Dedifferentiated amniotic fluid mesenchymal stem cell (primary cell): ENCODE measurements around the gene MAN1C1.
"Not testable (repeated sequence)": the region's sequence is repeated elsewhere in the genome, so short reads cannot be mapped to it uniquely, and the experiment has no call there.

Experiments used
- DNase-seq: peaks from one replicate; pipeline ENCODE4 v3.0.0-alpha.2; 2016; ENCODE audit errors: extremely low spot score

MAN1C1 gene

DNA sequence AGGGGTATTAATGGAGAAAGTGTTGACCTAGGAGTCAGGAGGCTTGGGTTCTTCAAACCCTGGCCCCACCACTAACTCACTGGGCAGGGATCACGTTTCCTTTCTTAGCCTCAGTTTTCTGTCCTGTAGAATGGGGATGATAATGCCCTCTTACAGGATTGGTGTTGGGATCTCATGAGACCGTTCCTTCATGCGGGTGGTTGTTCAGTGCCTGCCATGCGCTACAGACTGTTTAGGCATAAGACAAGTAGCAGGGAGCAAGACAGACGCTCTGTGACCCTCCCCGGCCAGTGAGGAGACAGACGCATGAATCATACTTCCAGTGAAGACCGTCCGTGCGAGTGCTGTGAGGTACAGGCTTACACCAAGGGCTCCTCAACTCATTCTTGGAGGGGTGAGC, 81.7 kb downstream of the MAN1C1 start:
- DNase-seq = no peak

DNA sequence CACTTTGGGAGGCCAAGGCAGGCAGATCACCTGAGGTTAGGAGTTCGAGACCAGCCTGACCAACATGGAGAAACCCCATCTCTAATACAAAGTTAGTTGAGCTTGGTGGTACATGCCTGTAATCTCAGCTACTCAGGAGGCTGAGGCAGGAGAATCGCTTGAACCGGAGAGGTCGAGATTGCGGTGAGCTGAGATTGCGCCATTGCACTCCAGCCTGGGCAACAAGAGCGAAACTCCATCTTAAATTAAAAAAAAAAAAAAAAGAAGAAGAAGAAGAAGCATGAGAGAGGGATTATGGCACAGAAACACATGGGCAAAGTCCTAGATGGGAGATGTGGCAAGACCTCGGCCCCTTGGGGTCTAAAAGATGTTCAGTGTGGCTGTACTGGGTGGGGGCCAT, 82.5 kb downstream of the MAN1C1 start:
- DNase-seq = not testable (repeated sequence)

DNA sequence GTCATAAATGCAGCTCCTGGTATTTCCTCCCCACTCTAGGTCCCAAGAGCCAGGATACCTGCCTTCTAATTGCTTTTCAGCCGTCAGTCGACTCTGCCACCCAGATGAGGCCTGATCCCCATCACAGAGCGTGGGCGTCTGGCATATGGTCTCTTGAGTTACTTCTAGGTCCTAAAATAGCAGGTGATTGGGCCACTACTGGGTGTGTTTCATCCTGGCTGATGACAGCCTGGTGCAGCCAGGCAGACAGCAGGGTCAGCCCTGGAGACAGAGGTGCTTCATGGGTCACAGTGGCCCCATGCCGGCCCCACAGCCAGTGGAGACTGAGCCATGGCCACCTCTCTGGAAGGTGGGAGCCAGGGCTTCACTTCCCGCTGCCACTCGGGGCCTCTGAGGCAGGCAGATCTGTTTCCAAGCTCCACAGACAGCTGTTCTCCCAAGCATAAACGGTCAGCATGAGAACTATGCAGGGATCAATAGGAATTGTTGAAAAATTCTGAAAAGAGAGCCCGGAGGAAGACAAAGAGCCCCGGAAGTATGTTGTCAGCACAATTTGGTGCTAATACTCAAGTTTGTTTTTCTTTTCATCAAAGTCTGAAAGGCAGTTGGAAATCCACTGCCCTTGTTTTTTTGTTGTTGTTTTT, 83.0 kb downstream of the MAN1C1 start:
- DNase-seq = no peak

DNA sequence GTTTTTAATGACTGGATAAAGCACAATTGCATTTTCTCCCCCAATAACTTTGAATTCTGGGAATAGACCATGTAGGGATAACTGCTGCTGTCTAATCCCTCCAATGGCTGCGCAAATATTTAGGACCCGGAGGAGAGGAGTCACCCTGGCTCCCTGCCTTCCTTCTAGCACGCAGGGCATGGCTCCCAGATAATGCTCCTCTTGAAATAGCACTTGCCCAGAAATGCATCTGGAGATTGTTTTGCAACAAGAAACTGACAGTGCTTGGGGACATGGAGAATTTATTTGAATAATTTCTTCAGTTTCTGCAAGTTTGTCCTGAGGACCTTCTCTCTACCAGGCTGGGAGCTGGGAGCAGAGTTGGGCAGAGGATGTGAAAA, 83.5 kb downstream of the MAN1C1 start:
- DNase-seq = peak; percentile 38

DNA sequence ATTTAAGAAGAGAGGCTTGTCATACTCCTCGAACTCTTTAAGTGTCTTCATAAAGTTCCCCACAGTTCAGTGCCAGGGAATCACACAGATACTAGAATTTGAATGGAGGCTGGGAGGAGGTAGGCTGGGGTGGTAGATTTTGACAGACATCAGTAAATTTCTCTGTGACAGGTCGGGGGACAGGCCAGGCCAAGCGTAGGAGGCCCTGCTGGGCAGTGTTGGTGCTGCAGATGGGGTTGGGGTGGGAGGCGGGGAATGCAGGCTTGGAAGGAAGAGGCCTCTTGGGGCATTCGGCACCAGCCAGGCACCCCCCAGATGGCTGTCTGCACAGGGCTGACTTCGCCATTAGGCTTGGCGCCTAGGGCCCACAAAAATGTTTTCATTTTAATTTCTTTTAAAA, 84.0 kb downstream of the MAN1C1 start:
- DNase-seq = no peak

DNA sequence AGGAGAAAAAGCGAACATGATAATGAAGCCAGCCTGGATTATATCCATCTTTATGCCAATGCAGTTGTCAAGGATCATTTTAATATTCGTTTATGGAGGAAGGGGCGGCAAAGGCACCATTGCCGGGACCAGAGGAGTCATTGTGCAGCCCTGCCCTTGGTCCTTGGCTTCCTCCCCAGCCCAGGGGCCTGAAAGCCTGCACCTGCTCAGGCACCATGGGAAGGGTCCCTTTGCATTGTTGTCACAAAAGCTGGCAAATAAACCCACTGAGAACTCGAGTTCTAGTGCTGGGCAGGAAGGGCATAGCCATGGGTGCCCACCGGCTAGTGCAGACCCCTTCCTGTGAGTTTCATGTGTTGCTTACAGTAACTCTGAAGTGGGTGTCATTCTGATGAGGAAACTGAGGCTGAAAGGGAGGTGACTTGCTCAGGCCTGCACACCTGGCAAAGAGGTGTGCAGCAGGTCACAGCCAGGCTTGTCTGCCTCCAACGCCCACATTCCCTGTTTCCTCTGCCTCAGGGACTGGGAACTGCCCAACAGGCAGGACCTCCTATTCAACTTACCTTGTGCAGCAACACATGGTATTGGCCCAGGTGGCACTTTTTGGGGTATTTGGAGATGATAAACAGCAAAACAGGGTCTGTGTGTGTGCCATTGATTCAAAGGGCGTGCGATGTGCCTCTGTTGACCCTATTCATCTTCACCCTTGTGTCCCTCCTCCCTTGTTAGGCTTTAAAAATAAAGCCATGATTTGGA, 84.6 kb downstream of the MAN1C1 start:
- DNase-seq = no peak

DNA sequence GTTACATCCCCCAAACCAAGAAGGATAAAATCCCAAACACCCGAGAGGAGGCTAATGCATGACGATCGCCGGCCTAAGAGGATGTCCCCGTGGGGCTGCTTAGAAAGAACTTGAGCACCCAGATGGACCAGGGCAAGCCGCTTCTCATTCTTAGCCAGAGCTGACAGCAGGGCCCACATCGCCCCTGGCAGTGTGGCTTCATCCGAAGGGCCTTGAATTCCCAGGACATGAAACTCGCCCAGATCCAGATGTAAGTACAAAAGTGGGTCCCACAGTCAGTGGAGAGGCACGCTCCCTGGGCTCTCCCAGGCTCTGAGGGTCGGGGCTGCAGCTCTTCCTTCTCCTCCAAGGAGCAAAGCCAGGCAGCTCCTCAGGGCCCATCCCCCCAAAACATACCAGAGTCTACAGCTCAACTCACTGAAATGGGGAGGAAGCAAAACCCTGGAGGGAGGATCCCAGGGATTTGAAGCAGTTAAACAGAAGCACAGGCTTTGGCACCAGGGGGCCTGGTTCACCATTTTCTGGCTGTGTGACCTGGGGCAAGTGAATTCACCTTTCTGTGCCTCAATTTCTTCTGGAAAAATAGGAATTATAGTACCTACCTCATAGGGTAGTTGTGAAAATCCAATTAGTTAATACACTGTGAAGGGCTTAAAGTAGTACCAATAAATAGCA, 85.6 kb downstream of the MAN1C1 start:
- no peak for DNase-seq

DNA sequence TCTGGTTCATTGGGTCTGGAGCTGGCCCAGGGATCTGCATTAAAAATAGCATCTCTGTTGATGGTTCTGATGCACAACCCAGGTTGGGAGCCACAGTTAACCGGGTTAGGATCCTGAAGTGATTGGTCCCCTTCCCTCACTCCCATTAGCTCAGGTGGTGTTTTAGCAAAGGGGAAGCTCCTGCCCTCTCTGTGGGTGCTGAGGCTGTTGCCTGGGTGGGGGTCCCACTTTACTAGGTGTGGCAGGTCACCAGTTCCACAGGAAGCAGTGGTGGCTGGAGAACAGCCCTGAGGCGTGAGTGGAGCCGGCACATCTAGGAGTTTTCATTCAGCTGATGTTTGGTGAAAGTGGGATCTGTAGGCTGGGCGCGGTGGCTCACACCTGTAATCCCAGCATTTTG, 86.5 kb downstream of the MAN1C1 start:
- no peak for DNase-seq

DNA sequence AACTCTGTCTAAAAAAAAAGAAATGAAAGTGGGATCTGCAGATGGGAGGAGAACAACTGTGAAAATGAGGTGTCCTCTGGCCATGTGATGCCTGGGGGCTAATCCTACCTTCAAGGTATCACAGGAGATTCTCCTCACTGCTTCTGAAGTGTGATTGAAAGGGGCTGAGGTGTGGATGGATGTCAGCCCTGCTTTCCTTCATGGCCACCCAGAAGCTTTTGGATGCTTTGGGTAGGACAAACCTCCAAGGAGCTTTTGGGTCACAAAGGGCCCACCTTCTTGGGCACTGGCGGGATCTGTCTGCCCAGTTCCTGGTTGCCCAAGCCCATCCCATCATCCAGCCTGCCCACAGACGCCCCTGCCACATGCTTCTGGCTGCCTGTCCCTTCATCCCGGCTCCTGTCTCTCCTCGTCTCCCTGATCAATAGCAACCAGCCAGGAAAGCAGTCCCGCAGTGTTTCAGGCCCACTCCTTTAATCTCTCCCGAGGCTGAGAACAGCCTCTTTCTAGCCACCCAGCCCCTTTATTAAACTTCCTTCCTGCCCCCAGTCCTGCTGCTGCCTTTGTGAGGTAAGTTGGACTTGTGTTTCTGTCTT, 87.2 kb downstream of the MAN1C1 start:
- no peak for DNase-seq

DNA sequence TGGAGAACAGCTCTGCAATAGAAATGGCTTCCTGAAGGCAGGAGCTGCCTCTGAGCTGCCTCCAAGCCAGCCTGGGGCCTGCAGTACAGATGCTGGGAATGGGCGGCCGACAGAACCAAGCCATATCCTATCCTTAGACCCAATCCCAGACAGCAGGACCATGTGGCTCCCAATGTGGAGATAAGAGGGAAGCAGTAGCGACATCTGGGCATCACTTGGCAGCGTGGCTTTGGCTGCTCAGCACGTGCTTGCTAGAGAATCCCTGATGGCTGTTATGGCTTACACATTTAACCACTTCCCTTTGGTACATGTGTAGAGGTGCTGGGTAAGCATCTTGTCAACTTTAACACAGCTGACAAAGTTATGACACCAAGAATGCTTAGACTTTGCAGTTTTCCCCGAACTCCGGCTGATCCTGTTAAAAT, 87.7 kb downstream of the MAN1C1 start:
- no peak for DNase-seq

DNA sequence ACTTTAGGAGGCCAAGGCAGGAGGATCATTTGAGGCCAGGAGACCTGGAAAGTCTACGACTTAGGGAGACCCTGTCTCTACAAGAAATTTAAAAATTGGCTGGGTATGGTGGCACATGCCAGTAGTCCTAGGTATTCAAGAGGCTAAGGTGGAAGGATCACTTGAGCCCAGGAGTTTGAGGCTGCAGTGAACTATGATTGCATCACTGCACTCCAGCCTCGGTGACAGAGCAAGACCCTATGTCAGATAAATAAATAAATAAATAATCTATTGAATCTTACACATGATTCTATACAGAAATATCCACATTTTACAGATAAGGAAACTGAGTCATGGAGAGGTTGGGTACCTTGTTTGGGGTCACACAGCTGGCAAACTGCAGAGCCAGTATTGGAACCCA, 89.1 kb downstream of the MAN1C1 start:
- DNase-seq = no peak

DNA sequence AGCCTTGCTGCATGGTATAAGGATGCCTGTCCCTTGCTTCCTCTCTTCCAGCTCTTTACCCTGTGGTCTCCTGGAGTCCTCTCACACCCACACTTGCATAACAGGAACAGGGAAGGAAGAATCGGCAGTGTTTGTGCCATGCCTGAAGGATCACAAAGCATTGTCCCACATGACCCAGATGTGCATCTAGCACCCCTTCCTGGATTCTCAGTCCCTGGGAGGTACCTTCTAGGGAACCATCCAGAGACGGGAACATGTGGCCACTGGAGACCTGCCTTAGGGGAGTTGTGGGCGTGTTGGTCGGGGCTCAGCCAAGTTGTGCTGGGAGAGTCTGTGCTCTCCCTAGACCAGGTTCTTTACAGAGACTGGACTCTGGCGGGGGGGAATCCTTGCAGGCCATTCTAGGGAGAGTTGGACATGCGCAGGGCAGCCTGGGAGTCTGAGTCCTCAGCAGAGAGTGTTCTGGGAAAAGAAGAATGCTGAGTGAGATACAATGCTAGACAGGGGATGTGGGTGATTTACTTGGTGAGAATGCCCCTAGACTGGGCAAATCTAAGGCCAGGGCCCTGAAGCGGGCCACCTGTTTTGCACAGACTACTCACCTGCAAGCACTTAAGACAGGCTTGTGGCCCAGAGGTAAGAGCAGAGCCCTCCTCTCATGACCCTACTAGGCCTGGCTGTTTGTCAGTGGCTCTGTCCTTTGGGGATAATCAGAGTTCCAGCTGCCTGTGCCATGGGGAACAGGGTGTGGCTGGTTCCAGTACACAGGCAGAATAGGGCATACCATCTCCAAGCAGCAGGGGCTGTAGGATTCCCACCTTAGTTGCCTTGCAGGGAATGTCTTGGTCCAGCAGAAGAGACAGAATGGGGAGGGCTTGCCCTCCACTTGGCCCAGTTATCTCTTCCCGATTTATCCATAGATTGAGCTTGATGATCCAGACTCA, 89.8 kb downstream of the MAN1C1 start:
- DNase-seq = no peak

DNA sequence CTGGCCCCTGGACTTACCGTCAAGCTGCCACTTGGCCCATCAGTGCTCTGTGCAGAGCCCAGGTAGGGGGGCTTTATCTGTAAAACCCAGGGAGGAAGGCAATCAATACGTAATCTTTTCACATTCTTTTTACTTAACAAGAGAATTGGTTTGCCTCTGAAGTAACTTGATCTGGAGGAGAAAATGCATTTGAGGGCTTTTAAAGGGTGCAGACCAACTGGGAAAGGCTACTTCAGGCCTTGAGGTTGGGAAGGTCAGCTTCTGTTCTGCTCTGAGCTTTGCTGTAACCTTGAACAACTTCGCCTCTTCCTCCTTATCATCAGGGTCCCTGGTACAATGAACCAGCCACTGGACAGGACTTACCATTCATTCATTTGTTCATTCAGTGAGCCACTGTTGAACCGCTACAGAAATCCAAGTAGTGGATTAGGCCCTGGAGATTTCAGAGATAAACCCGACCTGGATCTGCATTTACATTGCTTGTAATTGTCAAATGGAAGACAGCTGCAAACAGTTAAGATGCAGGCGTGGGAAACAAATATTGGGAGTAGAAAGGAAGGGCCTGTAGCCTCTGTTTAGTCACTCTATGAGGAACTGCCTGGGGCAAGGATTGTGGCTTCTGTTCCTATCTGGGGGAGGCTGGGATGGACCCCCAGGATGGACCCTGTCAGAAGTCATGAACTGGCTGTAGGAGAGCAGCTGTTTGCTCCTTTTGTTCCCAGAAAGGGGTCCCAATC, 90.9 kb downstream of the MAN1C1 start:
- DNase-seq = peak; percentile 38

DNA sequence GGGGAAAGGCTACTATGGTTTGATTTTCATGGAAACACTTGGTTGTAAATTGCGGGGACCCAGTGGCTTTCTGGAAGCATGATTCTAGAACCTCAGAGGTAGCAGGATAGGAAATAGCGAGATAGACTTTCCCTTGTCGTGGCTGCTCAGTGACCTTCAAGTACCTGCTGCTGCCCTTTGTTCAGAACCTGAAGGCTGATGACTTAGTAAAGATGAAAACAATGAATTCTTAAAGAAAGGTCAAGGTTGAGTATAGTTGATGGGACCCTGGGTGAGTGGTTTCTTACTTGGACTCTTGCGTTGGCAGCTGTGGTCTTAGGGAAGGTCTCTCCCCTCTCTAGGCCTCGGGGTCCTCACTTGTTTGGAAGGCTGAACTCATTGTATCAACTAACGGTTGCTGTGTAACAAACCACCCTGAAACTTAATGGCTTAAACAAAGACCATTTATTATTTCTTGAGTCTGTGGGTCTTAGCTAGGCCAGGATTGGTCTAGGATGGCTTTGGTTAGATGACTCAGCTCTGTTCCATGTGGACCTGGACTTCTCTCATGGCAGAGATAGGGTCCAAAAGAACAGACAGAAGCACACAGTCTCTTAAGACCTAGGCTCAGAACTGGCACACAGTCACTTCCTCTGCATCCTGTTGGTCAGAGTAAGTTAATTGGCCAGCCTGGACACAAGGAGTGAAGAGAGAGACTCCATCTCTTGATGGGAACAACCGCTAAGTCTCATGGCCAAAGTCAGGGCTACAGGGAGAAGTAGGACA, 94.2 kb downstream of the MAN1C1 start:
- DNase-seq = no peak

DNA sequence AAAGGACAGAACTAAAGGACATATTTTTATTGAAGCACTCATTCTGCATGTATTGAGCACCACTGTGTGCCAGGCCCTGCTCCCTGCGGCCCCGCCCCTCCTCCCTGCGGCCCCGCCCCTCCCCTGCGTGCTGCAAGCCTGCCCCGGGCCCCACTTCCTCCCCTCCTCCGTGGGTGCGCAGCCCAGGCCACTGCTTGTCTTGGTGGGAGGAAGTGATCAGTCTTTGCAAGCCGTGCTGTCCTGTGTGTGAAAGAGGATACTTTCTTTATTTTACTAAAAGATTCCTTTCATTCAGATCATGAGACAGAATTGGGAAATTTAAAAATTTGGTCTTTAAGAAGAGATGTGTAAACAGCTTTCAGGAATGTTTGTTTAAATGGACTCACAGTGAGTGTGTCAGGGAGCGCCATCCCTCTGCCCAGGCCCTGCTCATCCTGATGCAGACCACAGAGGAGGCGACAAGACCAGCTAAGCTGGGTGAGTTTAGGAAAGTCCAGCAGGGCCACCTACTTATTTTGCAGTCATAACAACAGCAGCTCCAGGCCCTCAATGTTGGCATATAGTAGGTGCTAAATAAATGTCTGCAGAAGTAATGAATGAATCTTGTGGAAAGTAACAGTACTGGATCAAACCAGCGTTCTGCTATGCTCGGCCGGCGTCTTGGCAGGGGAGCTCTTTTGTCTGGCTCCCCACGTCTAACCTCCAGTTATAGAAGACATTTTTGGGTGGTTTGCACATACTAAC, 95.1 kb downstream of the MAN1C1 start:
- DNase-seq = peak; percentile 32

DNA sequence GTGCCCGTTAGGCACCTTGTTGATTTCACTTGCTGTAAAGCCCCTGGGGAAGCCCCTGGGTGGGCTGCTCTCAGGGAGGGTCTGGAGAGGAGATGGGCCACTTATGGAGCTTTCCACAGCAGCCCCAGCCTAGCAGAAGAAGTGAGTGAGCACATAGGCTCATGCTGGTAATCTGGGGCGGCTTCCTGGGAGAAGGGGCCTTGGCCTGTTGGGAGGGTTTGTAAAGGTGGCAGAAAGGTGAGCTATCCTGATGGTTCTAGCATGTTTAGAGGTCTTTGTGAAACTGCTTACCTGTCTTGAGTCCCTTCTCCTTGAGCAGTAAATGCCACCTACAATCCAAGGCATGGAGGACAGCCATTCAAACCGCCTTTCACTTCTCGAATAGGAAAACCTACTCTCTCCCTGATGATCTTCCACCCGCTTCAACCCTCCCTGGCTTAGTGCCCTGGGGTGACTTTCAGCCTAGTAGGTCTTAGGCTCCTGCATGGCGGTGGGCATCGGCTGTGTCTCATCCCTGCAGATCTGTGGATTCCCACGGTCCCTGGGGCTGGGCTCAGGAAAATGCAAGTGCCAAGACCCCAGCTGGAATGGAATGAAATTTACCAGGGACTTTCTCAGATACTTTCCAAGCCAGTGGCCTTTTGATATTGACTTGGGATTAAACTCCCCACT, 95.8 kb downstream of the MAN1C1 start:
- no peak for DNase-seq

DNA sequence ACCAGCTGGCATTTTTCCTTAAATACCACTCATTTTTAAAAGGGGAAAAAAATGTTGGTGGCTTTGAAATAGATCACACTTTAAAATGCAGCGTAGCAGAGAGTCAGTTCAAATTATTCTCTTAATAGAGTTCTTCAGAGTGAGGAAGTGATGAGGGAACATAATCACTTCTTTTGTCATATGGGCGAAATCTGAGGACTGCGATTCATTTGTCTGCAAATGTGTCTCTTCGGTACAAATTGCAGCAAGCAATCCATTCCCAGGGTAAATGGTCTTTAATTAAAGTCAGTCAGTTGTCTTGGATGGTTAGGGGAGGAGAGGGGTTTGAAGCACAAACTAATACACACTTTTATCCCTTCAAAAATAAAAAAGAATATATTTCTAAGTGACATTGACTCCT, 97.4 kb downstream of the MAN1C1 start:
- no peak for DNase-seq

DNA sequence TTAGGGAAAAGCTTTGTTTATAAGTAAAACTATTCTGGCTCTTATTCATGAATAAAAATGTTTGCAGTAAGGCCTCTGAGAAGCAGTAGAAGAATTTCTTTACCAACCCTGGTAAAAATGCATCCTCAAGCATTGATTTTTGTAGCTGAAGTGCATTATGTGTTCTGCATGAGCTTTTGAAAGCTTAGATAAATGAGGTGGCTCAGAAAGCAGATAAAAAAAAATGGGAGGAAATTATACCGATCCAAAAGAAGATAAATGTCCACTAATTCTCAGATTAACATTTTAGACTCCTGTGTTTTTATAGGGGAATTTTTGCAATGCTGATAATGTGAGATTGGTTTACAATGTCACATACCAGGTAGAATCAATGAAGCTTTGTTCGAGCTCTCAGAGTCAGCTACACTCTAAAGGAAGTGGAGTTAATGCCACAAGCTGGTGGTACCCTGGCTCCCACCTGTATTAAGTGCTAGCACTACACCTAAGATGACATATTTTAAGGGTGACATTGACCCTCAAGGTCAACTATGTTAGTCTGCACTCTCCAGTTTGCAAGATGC, 97.9 kb downstream of the MAN1C1 start:
- no peak for DNase-seq

DNA sequence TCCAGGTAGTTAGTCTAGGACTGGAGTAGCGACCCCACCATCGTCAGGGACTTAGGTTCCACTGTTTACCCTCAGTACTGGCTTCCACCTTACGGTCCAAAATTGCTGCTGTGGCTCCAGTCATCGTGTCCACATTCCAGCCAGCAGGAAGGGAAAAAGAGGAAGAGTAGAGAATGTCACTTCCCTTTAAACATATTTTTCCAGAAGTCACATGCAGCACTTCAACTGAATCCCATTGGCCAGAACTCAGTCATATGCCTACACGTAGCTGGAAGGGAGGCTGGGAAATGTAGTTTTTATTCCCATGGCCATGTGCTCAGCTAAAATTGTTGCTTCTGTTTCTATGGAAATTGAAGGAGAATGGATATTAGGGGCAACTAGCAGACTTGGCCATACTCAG, 99.3 kb downstream of the MAN1C1 start:
- DNase-seq = no peak
